ENCODE measurements around the gene ATP12A. TPM values are rescaled to one million over a fixed set of nuclear protein-coding genes. Genes with fewer than 3 reads are reported as not detected.
"Not testable (repeated sequence)": the region's sequence is repeated elsewhere in the genome, so short reads cannot be mapped to it uniquely, and the experiment has no call there.

The ATP12A gene
- total RNA-seq, 4 donors from 2014 or later: not detected

DNA sequence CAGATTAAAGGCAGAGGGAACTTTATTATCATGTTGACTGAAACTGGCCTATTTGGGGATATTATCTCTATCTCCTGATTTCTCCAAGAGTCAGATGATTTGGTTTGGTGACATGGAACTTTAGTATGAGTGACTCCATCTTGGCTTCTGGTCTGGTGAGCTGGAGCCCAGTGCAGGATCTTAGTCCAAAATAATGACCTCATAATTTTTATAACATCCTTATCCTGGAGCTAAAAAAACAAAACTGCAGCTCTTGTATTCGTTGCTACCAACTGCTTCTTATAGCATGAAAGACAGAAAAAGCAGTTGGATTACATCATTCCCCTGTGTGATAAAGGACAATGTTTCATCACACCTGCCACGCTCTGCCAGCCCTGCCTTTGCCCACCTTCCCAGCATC lies 44.5 kb downstream of the ATP12A start:
- no peak for TF ChIP-seq EP300 (IDR thresholded peaks at IDR 0.05)
- TF ChIP-seq POLR2A (IDR thresholded peaks at IDR 0.05; ENCODE audit: low read depth): no peak
- TF ChIP-seq, protein P1, sequence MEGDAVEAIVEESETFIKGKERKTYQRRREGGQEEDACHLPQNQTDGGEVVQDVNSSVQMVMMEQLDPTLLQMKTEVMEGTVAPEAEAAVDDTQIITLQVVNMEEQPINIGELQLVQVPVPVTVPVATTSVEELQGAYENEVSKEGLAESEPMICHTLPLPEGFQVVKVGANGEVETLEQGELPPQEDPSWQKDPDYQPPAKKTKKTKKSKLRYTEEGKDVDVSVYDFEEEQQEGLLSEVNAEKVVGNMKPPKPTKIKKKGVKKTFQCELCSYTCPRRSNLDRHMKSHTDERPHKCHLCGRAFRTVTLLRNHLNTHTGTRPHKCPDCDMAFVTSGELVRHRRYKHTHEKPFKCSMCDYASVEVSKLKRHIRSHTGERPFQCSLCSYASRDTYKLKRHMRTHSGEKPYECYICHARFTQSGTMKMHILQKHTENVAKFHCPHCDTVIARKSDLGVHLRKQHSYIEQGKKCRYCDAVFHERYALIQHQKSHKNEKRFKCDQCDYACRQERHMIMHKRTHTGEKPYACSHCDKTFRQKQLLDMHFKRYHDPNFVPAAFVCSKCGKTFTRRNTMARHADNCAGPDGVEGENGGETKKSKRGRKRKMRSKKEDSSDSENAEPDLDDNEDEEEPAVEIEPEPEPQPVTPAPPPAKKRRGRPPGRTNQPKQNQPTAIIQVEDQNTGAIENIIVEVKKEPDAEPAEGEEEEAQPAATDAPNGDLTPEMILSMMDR (IDR thresholded peaks at IDR 0.05): no peak
- no peak for TF ChIP-seq POLR2AphosphoS5 (IDR thresholded peaks at IDR 0.05)
- DNase-seq (ENCODE audit: extremely low spot score): no peak
- intact Hi-C loops (cut with DNase I): no loop called here
- H3K27me3 ChIP-seq: no peaks in the 10 kb centered on the region
- 40% methylated on average over 2 of the region's 2 CpGs for WGBS
- H3K36me3 ChIP-seq: no peaks in the 10 kb centered on the region
- peaks cover 0 to 3% (median 0%) of the 10 kb centered on the region in 4 donors for H3K4me1 ChIP-seq
- no peak overlapping the region for H3K4me3 ChIP-seq
- no peak overlapping the region for H3K27ac ChIP-seq (replicated peaks in 1 of 4)
- H3K9me3 ChIP-seq: no peaks in the 10 kb centered on the region

DNA sequence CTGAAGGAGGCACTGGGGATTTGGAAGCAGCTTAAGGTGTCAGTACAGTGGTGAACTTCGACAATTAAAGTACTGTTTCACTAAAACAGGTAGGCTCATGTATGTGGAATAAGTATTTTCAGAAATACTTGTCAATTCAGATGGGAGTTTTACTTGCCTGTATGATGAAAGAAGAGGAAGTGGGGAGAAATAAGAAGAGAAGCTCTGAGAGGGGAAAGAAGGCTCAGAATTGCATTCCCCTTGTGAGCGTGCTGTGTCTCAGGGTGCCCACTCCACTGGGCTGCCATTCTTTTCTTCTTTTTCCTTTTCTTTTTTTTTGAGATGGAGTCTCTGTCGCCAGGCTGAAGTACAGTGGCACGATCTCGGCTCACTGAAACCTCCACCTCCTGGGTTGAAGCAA lies 45.2 kb downstream of the ATP12A start:
- Histone ChIP-seq H3K27me3 (no peaks in the 10 kb centered on the region), H3K4me3 (no peak overlapping the region), H3K36me3 (no peaks in the 10 kb centered on the region), H3K9me3 (no peaks in the 10 kb centered on the region), H3K4me1 (peaks cover 0 to 3% (median 0%) of the 10 kb centered on the region in 4 donors), H3K27ac (replicated peaks in 1 of 4) (no peak overlapping the region)
- intact Hi-C loops (cut with DNase I): no loop called here
- TF ChIP-seq, protein P1 (IDR thresholded peaks at IDR 0.05): no peak
- TF ChIP-seq POLR2A (IDR thresholded peaks at IDR 0.05; ENCODE audit: low read depth) (no peak), EP300 (IDR thresholded peaks at IDR 0.05) (no peak), POLR2AphosphoS5 (IDR thresholded peaks at IDR 0.05) (no peak)
- 88% methylated on average over 5 of the region's 5 CpGs for WGBS
- no peak for DNase-seq (ENCODE audit: extremely low spot score)

DNA sequence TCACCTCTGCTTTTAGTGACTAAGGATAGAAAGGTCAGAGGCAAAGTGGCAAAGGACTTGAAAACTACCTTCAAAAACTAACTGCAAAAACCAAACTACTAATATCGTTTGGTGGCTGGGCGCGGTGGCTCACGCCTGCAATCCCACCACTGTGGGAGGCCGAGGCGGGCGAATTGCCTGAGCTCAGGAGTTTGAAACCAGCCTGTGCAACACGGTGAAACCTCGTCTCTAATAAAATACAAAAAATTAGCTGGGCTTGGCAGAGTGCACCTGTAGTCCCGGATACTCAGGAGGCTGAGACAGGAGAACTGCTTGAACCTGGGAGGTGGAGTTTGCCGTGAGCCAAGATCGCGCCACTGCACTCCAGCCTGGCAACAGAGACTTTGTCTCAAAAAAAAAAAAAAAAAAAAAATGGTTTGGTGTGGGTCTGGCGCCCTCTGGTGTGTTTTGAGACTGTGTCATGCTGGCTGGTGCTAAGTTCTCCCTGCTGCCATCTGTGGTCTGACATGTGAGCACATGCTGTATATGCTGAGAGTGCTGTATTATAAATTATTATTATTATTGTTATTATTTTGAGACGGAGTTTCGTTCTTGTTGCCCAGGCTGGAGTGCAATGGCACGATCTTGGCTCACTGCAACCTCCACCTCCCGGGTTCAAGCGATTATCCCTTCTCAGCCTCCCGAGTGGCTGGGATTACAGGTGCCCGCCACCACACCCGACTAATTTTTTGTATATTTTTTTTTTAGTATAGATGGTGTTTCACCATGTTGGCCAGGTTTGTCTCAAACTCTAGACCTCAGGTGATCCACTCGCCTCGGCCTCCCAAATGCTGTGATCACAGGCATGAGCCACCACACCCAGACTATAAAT lies 47.8 kb downstream of the ATP12A start:
- no peaks in the 10 kb centered on the region for H3K27me3 ChIP-seq
- intact Hi-C loops (cut with DNase I): no loop called here
- 61% methylated on average over 24 of the region's 24 CpGs for WGBS
- H3K27ac ChIP-seq (replicated peaks in 1 of 4): no peak overlapping the region
- H3K9me3 ChIP-seq: no peaks in the 10 kb centered on the region
- H3K4me3 ChIP-seq: no peak overlapping the region
- DNase-seq (ENCODE audit: extremely low spot score): no peak
- TF ChIP-seq POLR2A (IDR thresholded peaks at IDR 0.05; ENCODE audit: low read depth): no peak
- no peak for TF ChIP-seq EP300 (IDR thresholded peaks at IDR 0.05)
- TF ChIP-seq, protein P1 (IDR thresholded peaks at IDR 0.05): peak; percentile 54 to 69 (median 67)
- no peak for TF ChIP-seq POLR2AphosphoS5 (IDR thresholded peaks at IDR 0.05)
- peaks cover 0 to 3% (median 0%) of the 10 kb centered on the region in 4 donors for H3K4me1 ChIP-seq
- H3K36me3 ChIP-seq: no peaks in the 10 kb centered on the region

DNA sequence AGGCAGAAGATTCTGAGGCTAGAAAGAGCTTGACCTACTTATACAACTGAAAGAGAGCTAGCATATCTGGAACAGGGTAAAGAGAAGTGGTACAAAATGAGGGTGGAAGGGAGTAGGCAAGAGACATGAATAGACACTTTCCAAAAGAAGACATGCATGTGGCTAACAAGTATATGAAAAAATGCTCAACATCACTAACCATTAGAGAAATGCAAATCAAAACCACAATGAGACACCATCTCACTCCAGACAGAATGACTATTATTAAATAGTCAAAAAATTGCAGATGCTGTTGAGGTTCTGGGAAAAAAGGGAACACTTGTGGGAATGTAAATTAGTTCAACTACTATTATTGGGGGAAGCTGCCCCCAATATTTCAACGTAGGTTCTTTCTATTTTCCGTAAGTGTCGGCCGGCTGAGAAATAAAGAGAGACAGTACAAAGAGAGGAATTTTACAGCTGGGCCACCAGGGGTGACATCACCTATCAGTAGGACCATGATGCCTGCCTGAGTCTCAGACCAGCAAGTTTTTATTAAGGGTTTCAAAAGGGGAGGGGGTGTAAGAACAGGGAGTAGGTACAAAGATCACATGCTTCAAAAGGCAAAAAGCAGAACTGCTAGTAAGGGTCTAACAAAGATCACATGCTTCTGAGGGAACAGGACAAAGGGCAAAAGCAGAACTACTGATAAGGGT lies 50.8 kb downstream of the ATP12A start:
- H3K9me3 ChIP-seq; H3K36me3 ChIP-seq; H3K27me3 ChIP-seq; H3K4me1 ChIP-seq; H3K4me3 ChIP-seq; DNase-seq (ENCODE audit: extremely low spot score); intact Hi-C loops (cut with DNase I); H3K27ac ChIP-seq (replicated peaks in 1 of 4): not testable (repeated sequence)
- 92% methylated on average over 4 of the region's 4 CpGs for WGBS

DNA sequence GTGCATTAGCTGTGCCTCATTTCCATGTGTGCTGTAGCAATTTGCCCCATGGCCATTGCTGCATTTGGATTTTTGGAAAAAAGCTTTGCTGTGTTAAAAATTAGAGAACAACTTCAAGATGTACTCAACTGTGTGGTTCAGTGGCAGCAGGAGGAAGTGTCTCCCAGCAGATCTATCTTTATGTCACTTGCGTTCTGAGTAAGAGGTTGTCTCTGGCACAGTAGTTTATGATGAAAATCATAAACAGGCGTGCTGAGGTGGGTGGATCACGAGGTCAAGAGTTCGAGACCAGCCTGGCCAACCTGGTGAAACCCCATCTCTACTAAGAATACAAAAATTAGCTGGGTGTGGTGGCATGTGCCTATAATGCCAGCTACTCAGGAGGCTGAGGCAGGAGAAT lies 54.7 kb downstream of the ATP12A start:
- 66% methylated on average over 4 of the region's 4 CpGs for WGBS

More for the DNA sequence above, 54.7 kb downstream of the ATP12A start:
- H3K4me3 ChIP-seq: no peak overlapping the region
- TF ChIP-seq POLR2A (IDR thresholded peaks at IDR 0.05; ENCODE audit: low read depth) (no peak), EP300 (IDR thresholded peaks at IDR 0.05) (no peak), POLR2AphosphoS5 (IDR thresholded peaks at IDR 0.05) (no peak)
- TF ChIP-seq, protein P1 (IDR thresholded peaks at IDR 0.05): no peak
- no peaks in the 10 kb centered on the region for H3K36me3 ChIP-seq
- DNase-seq (ENCODE audit: extremely low spot score): no peak
- H3K27me3 ChIP-seq: no peaks in the 10 kb centered on the region
- no peak overlapping the region for H3K27ac ChIP-seq (replicated peaks in 1 of 4)
- H3K4me1 ChIP-seq: no peaks in the 10 kb centered on the region
- no peaks in the 10 kb centered on the region for H3K9me3 ChIP-seq
- intact Hi-C loops (cut with DNase I): no loop called here
